ENCODE results near the gene INSRR. TPM values are rescaled to one million over a fixed set of nuclear protein-coding genes. Genes with fewer than 3 reads are reported as not detected.
A peak's percentile ranks its signal among the peaks of the same experiment; 100 is the strongest.

The INSRR gene
- total RNA-seq, 1 donor from 2014 or later = not detected

GRCh38 chr1:156862997-156863599 lies 4.2 kb upstream of the INSRR start:
- Mint-ChIP-seq H3K9me3 (ENCODE audit: low read depth) (no peaks in the 10 kb centered on the region), H3K27me3 (ENCODE audit: low read depth) (peaks cover 49% of the 10 kb centered on the region), H3K36me3 (ENCODE audit: low read depth) (no peaks in the 10 kb centered on the region), H3K4me1 (ENCODE audit: low read depth) (peaks cover 17% of the 10 kb centered on the region), H3K4me3 (ENCODE audit: unreplicated experiment) (no peak overlapping the region), H3K27ac (ENCODE audit: unreplicated experiment) (no peak overlapping the region)
- DNase-seq (ENCODE audit: low spot score) = no peak
- TF ChIP-seq, protein P1, sequence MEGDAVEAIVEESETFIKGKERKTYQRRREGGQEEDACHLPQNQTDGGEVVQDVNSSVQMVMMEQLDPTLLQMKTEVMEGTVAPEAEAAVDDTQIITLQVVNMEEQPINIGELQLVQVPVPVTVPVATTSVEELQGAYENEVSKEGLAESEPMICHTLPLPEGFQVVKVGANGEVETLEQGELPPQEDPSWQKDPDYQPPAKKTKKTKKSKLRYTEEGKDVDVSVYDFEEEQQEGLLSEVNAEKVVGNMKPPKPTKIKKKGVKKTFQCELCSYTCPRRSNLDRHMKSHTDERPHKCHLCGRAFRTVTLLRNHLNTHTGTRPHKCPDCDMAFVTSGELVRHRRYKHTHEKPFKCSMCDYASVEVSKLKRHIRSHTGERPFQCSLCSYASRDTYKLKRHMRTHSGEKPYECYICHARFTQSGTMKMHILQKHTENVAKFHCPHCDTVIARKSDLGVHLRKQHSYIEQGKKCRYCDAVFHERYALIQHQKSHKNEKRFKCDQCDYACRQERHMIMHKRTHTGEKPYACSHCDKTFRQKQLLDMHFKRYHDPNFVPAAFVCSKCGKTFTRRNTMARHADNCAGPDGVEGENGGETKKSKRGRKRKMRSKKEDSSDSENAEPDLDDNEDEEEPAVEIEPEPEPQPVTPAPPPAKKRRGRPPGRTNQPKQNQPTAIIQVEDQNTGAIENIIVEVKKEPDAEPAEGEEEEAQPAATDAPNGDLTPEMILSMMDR (IDR thresholded peaks at IDR 0.05) = no peak

DNA sequence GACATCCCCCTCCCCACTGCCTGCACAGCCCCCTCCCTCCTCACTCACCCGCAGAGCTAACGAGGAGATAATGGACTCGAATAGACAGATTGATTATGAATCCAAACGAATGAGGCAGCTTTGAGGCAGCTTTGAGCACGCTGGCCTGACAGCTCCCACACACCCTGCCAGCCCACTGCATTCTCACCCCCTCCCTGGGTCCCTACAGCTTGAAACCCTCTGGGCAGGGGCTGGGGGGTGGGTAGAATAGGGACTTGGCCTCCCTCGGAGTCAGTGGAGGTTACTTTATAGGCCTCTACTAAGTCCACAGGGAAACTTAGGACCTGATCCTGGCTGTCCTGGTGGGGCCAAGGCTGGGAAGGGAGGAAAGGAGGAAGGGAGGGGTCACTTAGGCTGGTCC lies 3.7 kb upstream of the INSRR start:
- no peak overlapping the region for H3K4me3 Mint-ChIP-seq (ENCODE audit: unreplicated experiment)
- peaks cover 17% of the 10 kb centered on the region for H3K4me1 Mint-ChIP-seq (ENCODE audit: low read depth)
- TF ChIP-seq, protein P1 (IDR thresholded peaks at IDR 0.05) = no peak
- no peaks in the 10 kb centered on the region for H3K9me3 Mint-ChIP-seq (ENCODE audit: low read depth)
- H3K27ac Mint-ChIP-seq (ENCODE audit: unreplicated experiment) = no peak overlapping the region
- no peaks in the 10 kb centered on the region for H3K36me3 Mint-ChIP-seq (ENCODE audit: low read depth)
- DNase-seq (ENCODE audit: low spot score) = no peak
- H3K27me3 Mint-ChIP-seq (ENCODE audit: low read depth) = peaks cover 54% of the 10 kb centered on the region

DNA sequence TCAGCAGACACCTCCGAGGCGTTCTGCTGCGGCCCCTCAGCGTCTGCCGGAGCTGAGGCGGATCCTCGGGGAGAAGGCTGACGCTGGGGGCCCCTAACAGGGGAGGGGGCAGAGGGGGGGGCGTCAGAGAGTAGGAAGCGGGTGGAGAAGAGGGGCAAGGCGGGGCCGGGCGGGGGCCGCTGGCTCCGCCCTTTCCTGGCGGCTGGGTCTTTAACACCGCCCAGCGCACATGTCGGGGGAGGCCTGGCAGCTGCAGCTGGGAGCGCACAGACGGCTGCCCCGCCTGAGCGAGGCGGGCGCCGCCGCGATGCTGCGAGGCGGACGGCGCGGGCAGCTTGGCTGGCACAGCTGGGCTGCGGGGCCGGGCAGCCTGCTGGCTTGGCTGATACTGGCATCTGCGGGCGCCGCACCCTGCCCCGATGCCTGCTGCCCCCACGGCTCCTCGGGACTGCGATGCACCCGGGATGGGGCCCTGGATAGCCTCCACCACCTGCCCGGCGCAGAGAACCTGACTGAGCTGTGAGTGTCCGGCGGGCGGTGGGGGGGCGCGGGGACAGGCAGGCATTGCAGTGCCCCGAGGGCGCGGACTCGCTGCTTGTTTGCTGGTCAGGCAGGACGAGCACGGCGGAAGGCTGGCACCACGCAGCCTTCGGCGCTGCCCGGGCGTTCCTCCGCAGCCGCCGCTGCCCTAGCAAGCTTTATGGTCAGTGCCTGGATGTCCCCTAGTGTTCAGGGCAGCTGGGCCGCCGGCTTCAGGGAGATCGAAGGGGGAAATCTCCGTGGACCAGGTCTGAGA lies 1.9 kb upstream of the INSRR start, which contains the start of gene NTRK1:
Gene NTRK1, plus strand, starts transcription at position 238 of the 796 bp plus-strand sequence. Its CDS starts 70 bp downstream, at position 308.
- Mint-ChIP-seq H3K4me3 (ENCODE audit: unreplicated experiment) (peak within 1 kb of the TSS; percentile 60), H3K27me3 (ENCODE audit: low read depth) (peaks cover 56% of the 10 kb centered on the region), H3K4me1 (ENCODE audit: low read depth) (peaks cover 17% of the 10 kb centered on the region), H3K36me3 (ENCODE audit: low read depth) (no peaks in the 10 kb centered on the region), H3K9me3 (ENCODE audit: low read depth) (no peaks in the 10 kb centered on the region), H3K27ac (ENCODE audit: unreplicated experiment) (no peak within 1 kb of the TSS)
- TF ChIP-seq, protein P1 (IDR thresholded peaks at IDR 0.05) = no peak
- no peak for DNase-seq (ENCODE audit: low spot score)

DNA sequence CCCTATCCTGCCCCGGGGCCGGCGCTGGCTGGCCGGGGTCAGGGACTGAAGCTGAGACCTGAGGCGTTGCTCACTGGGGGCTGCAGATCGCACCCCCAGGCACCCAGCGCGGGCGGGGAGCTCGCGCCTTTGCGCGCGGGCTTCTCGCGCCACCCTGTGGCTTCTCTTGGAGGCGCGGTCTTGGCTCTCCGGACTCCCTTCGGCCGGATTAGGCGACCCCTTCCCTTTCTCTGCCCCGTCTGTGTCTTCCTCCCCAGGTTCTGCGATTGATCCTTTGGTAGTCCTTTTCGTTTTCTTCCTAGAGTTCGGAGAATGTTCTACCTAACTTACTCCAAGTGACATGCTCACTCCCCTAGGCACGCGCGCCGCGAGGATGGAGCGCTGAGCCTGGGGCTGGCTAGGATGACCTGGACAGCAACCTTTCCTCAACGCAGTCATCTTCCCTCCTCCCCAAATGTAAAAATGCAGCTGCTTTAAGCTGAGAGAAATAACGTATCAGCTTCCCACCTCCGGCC lies 1.3 kb upstream of the INSRR start:
- TF ChIP-seq, protein P1 (IDR thresholded peaks at IDR 0.05) = peak; percentile 92
- Mint-ChIP-seq H3K4me1 (ENCODE audit: low read depth) (peaks cover 17% of the 10 kb centered on the region), H3K36me3 (ENCODE audit: low read depth) (no peaks in the 10 kb centered on the region), H3K9me3 (ENCODE audit: low read depth) (no peaks in the 10 kb centered on the region), H3K27ac (ENCODE audit: unreplicated experiment) (no peak overlapping the region), H3K4me3 (ENCODE audit: unreplicated experiment) (peak overlapping the region; percentile 60), H3K27me3 (ENCODE audit: low read depth) (peaks cover 51% of the 10 kb centered on the region)
- DNase-seq (ENCODE audit: low spot score) = no peak

- DNase-seq (ENCODE audit: low spot score) = no peak
- H3K9me3 Mint-ChIP-seq (ENCODE audit: low read depth) = no peaks in the 10 kb centered on the region
- H3K4me3 Mint-ChIP-seq (ENCODE audit: unreplicated experiment) = peak overlapping the region; percentile 60
- TF ChIP-seq, protein P1 (IDR thresholded peaks at IDR 0.05) = no peak
- no peaks in the 10 kb centered on the region for H3K36me3 Mint-ChIP-seq (ENCODE audit: low read depth)
- H3K27me3 Mint-ChIP-seq (ENCODE audit: low read depth) = peaks cover 49% of the 10 kb centered on the region
- H3K27ac Mint-ChIP-seq (ENCODE audit: unreplicated experiment) = no peak overlapping the region
- H3K4me1 Mint-ChIP-seq (ENCODE audit: low read depth) = peaks cover 17% of the 10 kb centered on the region
These were observed 701 bp upstream of the INSRR start for GRCh38 chr1:156859523-156860112.

Data from chondrocyte (in vitro differentiated cells).